HG03064 (cell line): Measurements from ENCODE around the gene NAT9.

Experiments
- ATAC-seq: cut with Tn5 transposase; IDR thresholded peaks from one replicate; pipeline ENCODE4 v1.9.1; 2021; ENCODE audit warnings: low read depth; ENCODE audit not compliant: unreplicated experiment

The NAT9 gene

DNA sequence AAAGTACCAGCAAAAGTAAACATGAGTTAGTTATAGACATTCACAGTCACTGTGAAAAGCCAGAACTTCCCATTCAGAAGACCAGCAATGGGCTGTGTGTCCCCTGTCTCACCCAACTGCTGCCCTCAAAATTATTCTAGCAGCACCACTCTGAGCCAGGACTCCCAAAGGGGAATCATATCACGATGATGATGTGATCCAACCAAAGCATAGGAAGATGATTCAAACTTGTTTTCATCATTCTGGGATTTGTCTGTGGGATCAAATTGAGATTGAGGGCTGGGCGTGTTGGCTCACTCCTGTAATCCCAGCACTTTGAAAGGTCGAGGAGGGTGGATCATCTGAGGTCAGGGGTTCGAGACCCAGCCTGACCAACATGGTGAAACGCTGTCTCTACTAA lies 6.4 kb upstream of the NAT9 start:
- ATAC-seq = no peak

- ATAC-seq = no peak
Observed at GRCh38 chr17:74780443-74781238, 4.5 kb upstream of the NAT9 start.

DNA sequence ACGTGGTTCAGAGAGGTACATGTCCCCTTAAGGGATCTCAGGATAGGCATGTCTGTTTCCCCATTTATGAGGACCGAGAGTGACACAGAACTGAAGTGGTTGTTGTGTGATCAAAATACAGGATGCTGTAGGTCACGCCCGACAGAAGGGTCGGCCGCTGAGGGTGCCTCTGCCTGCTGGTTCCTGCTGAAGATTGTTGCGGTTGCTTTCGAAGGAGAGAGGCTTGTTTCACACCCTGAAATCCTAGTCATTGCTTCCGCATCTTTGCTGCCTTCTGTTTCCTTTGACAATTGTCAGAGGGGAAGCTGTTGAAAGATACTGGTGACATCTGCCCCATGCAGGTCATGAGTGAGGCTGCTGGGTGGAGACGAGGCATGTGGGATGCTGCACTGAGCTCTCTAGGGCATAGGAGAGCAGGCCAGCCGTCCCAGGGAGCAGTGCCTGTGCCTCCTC lies 3.8 kb upstream of the NAT9 start:
- peak; percentile 57 for ATAC-seq

DNA sequence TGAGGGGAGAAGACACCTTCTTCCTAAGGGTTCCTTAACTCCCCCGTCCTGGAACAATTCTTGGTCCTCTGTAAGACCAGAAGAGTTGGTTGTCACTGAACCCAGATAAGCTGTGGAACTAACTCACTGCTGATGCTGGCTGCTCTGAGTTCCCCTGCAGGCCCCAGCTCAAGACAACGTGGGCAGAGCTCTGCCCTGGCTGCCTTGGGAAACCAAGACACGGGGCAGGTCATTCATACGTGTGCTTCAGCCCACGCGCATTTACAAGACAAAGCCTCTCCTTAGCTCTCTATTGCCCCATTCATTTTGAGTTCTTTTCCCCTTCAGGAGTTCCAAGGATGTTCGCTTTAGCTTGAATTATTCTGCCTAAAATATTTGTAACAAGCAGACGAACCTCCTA lies 3.4 kb upstream of the NAT9 start:
- no peak for ATAC-seq

DNA sequence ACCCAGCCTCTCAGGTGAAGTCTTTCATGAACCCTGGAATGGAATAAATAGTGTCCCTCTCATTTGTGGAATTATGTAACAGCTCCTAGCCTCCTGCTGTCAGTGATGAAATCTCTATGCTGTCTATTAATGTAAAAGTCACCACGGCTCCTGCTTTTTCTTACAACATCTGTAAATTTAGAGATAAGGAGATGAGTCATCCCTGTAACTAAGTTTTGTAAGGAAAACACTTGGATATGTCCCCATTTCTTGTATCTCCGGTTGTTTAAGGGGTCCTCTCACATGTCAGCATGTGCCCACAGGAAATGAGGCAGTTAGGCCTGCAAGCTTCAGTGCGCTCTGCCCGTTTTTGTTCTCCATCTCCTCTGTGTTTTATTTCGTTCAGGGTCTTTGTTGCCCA lies 2.8 kb upstream of the NAT9 start:
- ATAC-seq = no peak

- no peak for ATAC-seq
Observed at GRCh38 chr17:74777901-74778515, 1.9 kb upstream of the NAT9 start.

DNA sequence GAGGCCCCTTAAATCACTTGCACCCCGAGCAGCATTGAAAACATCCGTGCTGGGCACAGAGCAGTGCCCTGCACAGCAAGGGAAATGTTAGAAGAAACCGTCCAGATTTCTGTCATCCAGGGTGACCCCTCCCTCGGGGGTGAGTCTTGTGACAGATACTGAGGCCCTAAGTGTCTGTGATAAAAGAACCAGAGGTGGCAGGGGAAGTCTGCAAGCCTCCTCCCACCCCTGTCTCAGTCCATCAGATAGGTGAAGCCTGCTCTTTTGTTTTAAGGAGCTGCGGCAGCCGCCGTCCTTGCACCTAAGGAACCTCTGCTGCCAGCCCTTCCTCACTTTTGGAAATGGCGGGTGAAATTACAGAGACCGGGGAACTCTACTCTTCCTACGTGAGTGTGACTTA lies 845 bp upstream of the NAT9 start:
- no peak for ATAC-seq

GRCh38 chr17:74775409-74776043 lies 619 bp downstream of the NAT9 start:
- no peak for ATAC-seq

GRCh38 chr17:74773871-74774286 lies 2.3 kb downstream of the NAT9 start:
- ATAC-seq = no peak

DNA sequence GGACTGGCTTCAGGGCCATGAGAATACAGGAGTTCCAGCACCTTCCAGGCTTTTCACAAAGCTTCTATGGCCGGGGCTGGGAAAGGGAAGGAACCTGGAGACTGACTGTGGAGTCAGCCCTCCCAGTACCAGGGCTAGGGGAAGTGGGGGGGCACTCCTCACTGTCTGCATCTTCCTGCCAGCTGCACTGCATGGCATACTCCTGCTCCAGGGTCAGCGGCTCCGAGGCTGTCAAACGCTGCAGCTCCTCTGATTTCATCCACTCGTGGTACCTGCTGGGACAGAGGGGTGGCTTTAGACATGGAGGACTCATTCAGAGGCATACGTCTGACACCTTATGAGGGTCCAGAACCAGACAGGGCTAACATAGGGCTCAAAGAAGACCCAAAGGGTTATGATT lies 2.7 kb downstream of the NAT9 start:
- no peak for ATAC-seq

DNA sequence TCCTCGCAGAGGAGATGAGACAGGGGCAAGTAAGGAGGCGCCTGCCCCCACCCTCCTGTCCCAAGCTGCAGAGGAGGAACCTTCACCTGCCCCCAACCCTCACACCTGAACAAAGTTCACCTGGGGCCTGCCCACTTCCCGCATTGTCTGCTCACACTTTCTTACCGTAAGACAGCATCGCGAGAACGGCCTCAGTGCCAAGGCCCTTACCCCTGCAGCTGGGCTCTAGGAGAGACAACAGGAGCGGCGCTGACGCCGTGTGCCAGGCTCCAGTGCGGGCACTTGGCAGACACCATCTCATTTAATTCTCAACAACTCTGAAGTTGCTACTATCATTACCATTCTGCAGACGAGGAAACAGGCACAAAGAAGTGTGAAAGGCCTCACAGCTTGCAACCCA lies 4.1 kb downstream of the NAT9 start:
- no peak for ATAC-seq

GRCh38 chr17:74771319-74771914 lies 4.7 kb downstream of the NAT9 start:
- ATAC-seq = no peak

DNA sequence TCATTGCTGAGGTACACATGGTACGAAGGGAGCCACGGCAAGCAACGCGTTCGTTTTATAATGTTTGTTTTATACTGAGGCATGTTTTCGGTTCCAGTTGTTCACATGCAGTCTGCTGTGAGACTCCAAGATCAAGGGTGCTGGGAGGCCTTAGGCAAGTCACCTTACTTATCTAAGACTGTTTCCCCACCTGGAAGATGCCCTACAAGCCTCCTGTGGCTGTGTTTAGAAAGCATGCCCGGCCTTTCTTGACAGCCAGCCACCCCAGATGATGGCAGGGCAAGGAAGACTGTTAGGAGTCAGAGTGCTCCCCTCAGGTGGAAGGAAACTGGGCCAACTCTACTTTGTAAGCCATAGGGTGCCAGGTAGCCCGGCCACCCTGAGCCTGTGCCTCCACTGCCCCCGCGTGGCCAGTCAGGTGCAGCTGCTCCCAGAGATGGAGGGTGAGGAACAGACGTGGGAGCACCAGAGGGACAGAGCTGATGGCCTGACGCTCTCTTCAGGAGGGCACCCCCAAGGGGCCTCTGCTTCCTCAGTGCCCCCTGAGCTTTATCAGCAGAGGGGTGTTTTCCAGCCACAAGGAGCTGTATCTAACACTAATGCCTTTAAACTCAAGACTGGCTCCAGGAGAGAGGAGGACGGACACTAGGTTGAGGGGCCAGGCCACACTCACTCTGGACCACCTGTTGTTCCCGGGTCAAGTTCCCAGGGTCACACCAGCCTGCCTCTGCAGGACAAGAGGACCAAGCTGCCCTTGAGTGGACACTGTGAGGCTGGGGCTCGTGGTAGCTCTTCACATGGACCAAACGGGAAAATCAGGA lies 5.4 kb downstream of the NAT9 start:
- no peak for ATAC-seq

DNA sequence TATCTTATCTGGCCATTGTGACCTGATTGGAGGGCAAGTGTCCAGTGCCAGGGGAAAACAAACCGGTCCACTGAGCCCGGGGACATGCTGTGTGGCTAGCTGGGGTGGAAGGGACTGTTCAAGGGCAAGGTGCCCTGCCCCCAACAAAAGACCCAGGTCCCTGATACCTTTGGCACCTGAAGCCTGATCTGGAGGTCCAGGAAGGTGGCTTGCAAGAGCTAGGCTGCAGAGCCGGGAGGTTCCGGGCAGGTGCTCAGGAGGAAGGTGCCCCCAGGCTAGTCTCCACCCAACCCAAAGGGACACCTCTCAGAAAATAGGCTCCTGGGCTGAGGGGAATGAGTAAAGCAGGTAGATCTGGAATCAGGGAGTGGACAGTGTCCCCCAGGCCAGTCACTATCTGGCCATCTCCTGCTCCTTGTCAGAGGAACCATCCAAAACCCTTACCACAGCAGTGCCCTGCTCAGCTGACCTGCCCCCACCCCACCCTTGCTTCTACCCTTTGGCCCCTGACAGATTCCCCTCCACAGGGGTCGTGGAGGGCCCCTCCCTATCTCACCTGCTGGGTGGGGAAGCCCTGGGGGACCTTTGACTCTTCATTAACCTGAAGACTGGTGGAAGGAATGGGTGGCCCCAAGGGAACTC lies 6.2 kb downstream of the NAT9 start:
- ATAC-seq = no peak

DNA sequence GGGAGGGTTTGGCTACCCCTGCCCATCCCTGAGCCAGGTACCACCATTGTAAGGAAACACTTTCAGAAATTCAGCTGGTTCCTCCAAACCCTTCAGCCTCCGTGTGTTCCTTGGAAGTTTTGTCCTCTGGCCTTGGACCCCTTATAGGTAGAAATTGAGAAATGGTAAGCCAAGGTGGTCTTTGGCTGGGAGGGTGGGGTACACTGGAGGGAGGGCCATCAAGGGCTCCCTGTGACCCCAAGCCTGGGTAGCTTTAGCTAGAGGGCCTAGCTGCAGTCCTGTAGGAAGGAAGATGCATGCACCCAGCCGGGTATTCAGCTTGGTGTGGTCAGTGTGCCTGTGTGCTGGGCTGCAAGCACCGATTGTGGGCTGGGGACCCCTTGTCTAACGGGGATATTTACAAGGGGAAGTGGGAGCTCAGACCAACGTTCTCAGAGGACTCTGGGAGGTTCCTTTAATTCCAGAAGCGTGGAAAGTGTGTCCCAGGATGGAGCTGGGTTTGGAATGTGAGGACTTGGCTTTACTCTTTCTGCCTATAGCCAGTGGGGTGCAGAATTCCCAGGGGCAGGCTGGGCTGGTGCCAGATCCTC lies 6.8 kb downstream of the NAT9 start:
- ATAC-seq = no peak

GRCh38 chr17:74768763-74769114 lies 7.4 kb downstream of the NAT9 start:
- no peak for ATAC-seq

DNA sequence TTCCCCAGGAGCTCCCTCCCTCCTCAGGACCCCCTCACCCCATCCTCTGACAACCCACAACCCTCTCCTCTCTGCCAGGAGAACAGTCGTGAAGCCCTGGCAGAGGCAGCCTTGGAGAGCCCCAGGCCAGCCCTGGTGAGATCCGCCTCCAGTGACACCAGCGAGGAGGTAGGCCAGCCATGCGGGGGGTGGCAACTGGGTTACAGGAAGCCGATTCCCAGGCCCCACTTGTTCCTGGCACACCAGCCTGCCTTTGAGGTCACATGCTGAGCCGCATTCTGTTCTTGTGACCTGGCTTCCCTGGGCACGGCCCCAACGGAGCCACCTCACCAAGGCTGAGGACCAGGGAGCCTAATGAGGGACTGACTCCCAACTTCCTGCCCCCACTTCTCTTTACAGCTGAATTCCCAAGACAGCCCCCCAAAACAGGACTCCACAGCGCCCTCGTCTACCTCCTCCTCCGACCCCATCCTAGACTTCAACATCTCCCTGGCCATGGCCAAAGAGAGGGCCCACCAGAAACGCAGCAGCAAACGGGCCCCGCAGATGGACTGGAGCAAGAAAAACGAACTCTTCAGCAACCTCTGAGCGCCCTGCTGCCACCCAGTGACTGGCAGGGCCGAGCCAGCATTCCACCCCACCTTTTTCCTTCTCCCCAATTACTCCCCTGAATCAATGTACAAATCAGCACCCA lies 7.9 kb downstream of the NAT9 start:
- ATAC-seq = no peak

GRCh38 chr17:74767111-74767516 lies 9.0 kb downstream of the NAT9 start:
- no peak for ATAC-seq

DNA sequence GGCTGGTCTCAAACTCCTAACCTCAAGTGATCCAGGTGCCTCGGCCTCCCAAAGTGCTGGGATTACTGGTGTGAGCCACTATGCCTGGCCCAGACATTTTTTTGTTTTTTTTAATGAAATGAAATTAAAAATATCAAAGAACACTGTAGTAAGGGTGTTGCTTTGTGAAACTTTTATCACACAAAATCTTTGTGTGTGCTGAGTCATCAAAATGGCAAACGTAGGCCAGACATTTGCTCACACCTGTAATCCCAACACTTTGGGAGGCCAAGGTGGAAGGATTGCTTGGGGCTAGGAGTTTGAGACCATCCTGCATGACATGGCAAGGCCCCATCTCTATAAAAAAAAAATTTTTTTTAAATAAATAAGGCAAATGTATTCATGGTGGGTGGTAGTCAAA lies 9.7 kb downstream of the NAT9 start:
- ATAC-seq = no peak
